Measurements from ENCODE around the gene HOXB9.

The HOXB9 gene

DNA sequence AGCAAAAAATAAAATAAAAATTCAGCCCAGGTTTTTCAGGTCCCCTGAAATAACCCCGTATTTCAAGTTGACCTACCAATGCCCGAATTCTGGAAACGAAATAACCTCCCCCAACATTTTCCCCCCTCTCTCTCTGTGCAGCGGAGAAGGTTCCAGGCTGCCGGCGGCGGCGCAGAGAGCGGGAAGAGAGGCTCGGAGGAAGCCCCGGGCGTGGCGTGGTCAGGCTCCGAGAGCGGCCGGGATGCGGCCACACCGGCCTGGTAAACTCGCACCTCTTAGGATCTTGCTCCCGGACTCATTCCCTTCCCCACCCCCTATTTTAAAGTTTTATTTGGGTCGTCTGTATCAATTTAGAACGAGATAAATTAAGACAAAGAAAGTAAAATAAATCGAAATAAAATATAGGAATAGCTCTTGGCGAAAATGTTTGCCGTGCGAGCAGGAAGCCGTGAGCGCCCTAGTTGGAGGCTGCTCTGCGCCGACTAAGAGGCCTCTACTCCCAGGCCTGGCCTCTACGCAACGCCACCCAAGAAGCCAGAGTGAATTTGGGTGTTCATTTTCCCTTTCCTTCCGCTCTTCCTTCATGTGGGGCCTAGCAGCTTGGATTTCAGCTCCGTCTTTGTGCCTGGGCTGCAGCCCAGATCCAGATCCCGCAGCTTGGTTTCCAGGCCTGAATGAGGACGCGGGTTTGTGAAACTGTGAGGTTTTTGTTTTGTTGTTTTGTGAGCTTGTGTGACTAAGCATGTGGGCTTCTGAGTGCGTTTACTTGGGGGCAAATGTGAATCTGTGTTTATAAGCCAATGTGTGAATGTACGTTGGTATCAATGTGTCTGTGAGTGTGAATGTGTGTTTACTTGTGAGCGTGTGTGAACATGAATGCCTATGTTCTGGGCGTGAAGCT lies 19.9 kb downstream of the HOXB9 start:
- Histone ChIP-seq H3K4me1 (ENCODE audit: insufficient read depth, low read length, severe bottlenecking) (peaks cover 3% of the 10 kb centered on the region), H4K20me1 (ENCODE audit: insufficient read depth, low read length) (no peaks in the 10 kb centered on the region), H3K36me3 (ENCODE audit: insufficient read depth, low read length) (no peaks in the 10 kb centered on the region), H3K27ac (ENCODE audit: low read depth, low read length, poor library complexity, severe bottlenecking) (no peak overlapping the region), H3K9me3 (ENCODE audit: low read length) (no peaks in the 10 kb centered on the region), H3K27me3 (ENCODE audit: insufficient read depth, low read length) (peaks cover 5% of the 10 kb centered on the region; the same call in 1 of the 2 replicates), H3K4me3 (ENCODE audit: low read depth, low read length, poor library complexity, severe bottlenecking) (no peak overlapping the region), H3K9me2 (ENCODE audit: low read depth, low read length) (no peaks in the 10 kb centered on the region), H2AFZ (ENCODE audit: low read length) (no peak overlapping the region), H3K9ac (ENCODE audit: low read length) (no peak overlapping the region), H3F3A (ENCODE audit: insufficient read depth, low read length) (no peaks in the 10 kb centered on the region), H3K79me2 (ENCODE audit: insufficient read depth, low read length) (no peaks in the 10 kb centered on the region), H3K4me2 (ENCODE audit: low read length) (no peak overlapping the region)
- TF ChIP-seq EZH2 (IDR thresholded peaks at IDR 0.05; ENCODE audit: borderline replicate concordance, low read length) = no peak
- TF ChIP-seq, protein P1, sequence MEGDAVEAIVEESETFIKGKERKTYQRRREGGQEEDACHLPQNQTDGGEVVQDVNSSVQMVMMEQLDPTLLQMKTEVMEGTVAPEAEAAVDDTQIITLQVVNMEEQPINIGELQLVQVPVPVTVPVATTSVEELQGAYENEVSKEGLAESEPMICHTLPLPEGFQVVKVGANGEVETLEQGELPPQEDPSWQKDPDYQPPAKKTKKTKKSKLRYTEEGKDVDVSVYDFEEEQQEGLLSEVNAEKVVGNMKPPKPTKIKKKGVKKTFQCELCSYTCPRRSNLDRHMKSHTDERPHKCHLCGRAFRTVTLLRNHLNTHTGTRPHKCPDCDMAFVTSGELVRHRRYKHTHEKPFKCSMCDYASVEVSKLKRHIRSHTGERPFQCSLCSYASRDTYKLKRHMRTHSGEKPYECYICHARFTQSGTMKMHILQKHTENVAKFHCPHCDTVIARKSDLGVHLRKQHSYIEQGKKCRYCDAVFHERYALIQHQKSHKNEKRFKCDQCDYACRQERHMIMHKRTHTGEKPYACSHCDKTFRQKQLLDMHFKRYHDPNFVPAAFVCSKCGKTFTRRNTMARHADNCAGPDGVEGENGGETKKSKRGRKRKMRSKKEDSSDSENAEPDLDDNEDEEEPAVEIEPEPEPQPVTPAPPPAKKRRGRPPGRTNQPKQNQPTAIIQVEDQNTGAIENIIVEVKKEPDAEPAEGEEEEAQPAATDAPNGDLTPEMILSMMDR (IDR thresholded peaks at IDR 0.05; ENCODE audit: low read length) = no peak

DNA sequence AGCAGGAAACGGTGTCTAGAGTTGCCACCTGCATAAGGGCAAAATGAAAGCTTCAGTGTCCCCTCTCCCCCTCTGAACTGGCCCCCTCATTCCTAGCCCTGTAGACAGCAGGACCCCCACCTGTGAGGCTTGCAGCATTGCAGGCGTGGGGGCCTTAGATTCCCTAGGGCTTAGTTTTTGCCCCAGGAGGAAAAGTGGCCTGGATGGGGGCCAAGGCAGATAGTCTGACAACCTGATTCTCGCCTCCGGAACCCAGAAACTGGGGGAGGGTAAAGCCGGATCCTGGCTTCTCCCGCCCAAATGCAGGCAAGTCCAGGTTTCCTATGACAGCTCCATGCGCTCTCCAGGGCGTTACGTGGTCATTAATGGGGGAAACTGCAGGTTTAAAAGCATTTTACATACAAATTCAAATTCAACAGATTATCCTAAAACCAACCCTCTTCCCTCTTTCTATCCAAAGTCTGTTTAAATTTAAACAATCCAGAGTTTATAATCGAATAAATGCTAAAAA lies 20.7 kb downstream of the HOXB9 start:
- Histone ChIP-seq H3K36me3 (ENCODE audit: insufficient read depth, low read length) (no peaks in the 10 kb centered on the region), H3K79me2 (ENCODE audit: insufficient read depth, low read length) (no peaks in the 10 kb centered on the region), H3K4me2 (ENCODE audit: low read length) (no peak overlapping the region), H4K20me1 (ENCODE audit: insufficient read depth, low read length) (no peaks in the 10 kb centered on the region), H2AFZ (ENCODE audit: low read length) (no peak overlapping the region), H3K4me1 (ENCODE audit: insufficient read depth, low read length, severe bottlenecking) (peaks cover 3% of the 10 kb centered on the region), H3F3A (ENCODE audit: insufficient read depth, low read length) (no peaks in the 10 kb centered on the region), H3K27me3 (ENCODE audit: insufficient read depth, low read length) (peaks cover 5% of the 10 kb centered on the region; the same call in 1 of the 2 replicates), H3K9ac (ENCODE audit: low read length) (no peak overlapping the region), H3K9me2 (ENCODE audit: low read depth, low read length) (no peaks in the 10 kb centered on the region), H3K9me3 (ENCODE audit: low read length) (no peaks in the 10 kb centered on the region), H3K27ac (ENCODE audit: low read depth, low read length, poor library complexity, severe bottlenecking) (no peak overlapping the region), H3K4me3 (ENCODE audit: low read depth, low read length, poor library complexity, severe bottlenecking) (no peak overlapping the region)
- TF ChIP-seq EZH2 (IDR thresholded peaks at IDR 0.05; ENCODE audit: borderline replicate concordance, low read length) = no peak
- TF ChIP-seq, protein P1 (IDR thresholded peaks at IDR 0.05; ENCODE audit: low read length) = no peak

DNA sequence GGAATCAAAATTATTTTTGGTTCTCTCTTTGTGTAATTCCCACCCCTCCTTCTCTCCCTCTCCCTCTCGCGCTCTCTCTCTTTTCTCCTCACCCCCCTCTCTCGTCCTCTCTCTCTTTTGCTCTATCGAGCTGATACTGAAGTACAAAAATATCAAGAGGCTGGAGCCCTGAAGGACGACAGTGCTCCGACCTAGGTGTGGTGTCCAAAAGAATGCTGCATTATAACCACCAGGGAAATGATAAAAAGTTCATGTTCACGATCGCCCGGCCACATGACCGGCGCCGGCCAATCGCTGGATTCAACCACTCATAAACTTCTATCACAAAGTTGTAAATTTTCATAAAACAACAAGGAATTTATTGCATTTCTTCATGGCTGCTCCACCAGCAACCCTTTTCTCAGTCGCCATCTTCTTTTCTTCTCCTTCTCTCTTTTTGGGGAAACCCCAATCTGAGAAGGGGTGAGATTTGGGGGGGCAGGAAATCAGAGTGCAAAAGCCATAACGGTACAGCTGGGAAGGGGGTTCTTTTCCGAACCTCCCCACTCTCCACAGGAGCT lies 21.3 kb downstream of the HOXB9 start, which contains the start of gene HOXB6:
TSS of gene HOXB6 (minus strand) at position 217 of the 560 bp plus-strand sequence. CDS start 6,836 bp downstream, outside the sequence.
- no peaks in the 10 kb centered on the region for H3K36me3 ChIP-seq (ENCODE audit: insufficient read depth, low read length)
- H4K20me1 ChIP-seq (ENCODE audit: insufficient read depth, low read length) = no peaks in the 10 kb centered on the region
- no peaks in the 10 kb centered on the region for H3K79me2 ChIP-seq (ENCODE audit: insufficient read depth, low read length)
- peaks cover under 1% of the 10 kb centered on the region for H3K4me1 ChIP-seq (ENCODE audit: insufficient read depth, low read length, severe bottlenecking)
- no peak within 1 kb of the TSS for H3K4me2 ChIP-seq (ENCODE audit: low read length)
- H3F3A ChIP-seq (ENCODE audit: insufficient read depth, low read length) = no peaks in the 10 kb centered on the region
- H3K9me3 ChIP-seq (ENCODE audit: low read length) = no peaks in the 10 kb centered on the region
- H3K27me3 ChIP-seq (ENCODE audit: insufficient read depth, low read length) = peaks cover 5% of the 10 kb centered on the region; the same call in 1 of the 2 replicates
- H3K4me3 ChIP-seq (ENCODE audit: low read depth, low read length, poor library complexity, severe bottlenecking) = no peak within 1 kb of the TSS
- TF ChIP-seq EZH2 (IDR thresholded peaks at IDR 0.05; ENCODE audit: borderline replicate concordance, low read length) = no peak
- TF ChIP-seq, protein P1 (IDR thresholded peaks at IDR 0.05; ENCODE audit: low read length) = no peak
- H3K9me2 ChIP-seq (ENCODE audit: low read depth, low read length) = no peaks in the 10 kb centered on the region
- H2AFZ ChIP-seq (ENCODE audit: low read length) = no peak within 1 kb of the TSS
- no peak within 1 kb of the TSS for H3K9ac ChIP-seq (ENCODE audit: low read length)
- no peak within 1 kb of the TSS for H3K27ac ChIP-seq (ENCODE audit: low read depth, low read length, poor library complexity, severe bottlenecking)

Measured in OCI-LY1 (cell line).